WI38 (cell line): ENCODE results near the gene WFDC5.
"Not testable (repeated sequence)": the region's sequence is repeated elsewhere in the genome, so short reads cannot be mapped to it uniquely, and the experiment has no call there.

Experiments used
- H3K4me3 ChIP-seq: 2 replicates; pipeline ENCODE4 v1.5.1; 2011; ENCODE audit warnings: low read depth, mild to moderate bottlenecking, control low read depth, low read length
- TF ChIP-seq, protein P1 (sequence below): IDR thresholded peaks from 2 replicates; pipeline ENCODE4 v1.5.1; 2012; ENCODE audit warnings: low read depth, mild to moderate bottlenecking, control low read depth, low read length

The WFDC5 gene

DNA sequence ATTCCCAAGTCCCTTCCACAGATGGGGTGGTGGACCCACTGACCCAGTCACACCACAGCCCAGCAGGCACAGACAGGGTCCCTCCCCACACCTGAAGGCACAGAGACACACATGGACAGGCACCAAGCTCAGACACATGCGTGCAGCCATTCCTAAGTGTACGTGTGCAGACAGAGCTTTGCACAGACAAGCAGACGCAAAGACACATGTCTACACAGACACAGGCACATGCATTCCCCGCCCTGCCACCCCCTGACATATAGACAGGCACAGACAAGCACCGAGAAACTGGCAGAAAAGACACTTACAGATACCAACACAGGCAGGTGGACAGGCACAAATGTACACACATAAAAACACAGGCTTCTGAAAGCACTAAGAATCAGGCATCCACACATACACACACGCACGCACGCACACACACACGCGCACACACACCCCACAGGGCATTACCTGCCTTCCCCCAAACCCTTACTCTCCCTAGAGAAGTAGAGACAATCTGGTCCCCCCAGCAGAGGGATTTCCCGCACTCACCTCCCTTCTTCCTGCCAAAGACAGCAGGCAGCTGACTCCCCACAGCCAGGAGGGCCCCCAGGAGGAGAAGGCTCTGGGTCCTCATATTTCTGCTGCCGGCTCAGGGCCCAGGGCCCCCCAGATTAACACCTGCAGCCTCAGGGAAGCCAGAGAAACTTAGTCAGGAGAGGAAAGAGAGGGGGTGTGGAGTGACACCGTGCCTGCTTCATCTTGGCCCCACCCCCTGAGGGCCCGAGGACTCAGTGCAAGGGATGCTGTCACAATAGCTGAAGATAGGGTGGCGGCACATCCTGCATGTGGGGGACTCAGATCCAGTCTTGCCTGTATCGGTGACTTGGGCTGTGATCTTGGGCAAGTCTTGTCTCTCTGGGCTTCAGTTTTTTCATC is at the start of gene WFDC5:
TSS of gene WFDC5 (minus strand) at position 710 of the 921 bp plus-strand sequence. CDS start at position 619, 91 bp downstream.
- TF ChIP-seq, protein P1, sequence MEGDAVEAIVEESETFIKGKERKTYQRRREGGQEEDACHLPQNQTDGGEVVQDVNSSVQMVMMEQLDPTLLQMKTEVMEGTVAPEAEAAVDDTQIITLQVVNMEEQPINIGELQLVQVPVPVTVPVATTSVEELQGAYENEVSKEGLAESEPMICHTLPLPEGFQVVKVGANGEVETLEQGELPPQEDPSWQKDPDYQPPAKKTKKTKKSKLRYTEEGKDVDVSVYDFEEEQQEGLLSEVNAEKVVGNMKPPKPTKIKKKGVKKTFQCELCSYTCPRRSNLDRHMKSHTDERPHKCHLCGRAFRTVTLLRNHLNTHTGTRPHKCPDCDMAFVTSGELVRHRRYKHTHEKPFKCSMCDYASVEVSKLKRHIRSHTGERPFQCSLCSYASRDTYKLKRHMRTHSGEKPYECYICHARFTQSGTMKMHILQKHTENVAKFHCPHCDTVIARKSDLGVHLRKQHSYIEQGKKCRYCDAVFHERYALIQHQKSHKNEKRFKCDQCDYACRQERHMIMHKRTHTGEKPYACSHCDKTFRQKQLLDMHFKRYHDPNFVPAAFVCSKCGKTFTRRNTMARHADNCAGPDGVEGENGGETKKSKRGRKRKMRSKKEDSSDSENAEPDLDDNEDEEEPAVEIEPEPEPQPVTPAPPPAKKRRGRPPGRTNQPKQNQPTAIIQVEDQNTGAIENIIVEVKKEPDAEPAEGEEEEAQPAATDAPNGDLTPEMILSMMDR: no peak
- no peak within 1 kb of the TSS for H3K4me3 ChIP-seq

DNA sequence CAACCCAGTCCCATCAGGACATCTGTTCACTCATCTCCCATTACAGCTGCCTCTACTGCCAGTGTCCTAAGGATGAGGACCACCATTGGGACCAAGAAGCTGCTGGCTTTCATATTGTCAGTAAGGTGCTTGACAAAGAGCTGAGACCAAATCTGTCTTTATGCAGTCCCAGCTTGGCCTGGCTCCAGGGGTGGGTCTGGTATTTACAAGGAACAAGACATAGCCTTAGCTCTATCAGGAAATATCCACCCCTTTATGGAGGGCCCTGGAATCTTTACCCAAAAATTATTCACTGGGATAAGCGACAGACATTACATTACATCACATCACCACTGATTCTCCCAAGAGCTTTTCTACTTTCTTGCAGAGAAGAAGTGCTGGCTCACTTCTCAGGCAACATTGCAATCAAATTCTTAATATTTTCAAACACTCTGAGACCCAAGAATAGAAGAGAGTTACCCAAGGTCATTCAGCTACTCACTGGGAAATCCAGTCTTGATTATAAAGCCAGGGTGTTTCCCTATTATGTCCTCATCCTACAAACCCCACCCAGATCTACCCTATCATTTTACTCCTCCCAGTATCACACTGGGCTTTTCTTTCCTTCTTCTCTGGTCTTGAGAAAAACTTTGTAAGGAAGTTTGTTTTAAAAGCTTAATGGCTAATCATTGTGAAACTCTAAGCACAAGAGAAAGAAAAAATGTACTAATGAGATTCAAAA is 48.3 kb upstream of the WFDC5 start:
- H3K4me3 ChIP-seq: no peak overlapping the region
- TF ChIP-seq, protein P1: no peak

- H3K4me3 ChIP-seq: no peak overlapping the region
- TF ChIP-seq, protein P1: no peak
Measured at GRCh38 chr20:45157962-45158361, 43.0 kb upstream of the WFDC5 start.

GRCh38 chr20:45156713-45157112 is 41.7 kb upstream of the WFDC5 start:
- TF ChIP-seq, protein P1: no peak
- H3K4me3 ChIP-seq: no peak overlapping the region

GRCh38 chr20:45154794-45155193 is 39.8 kb upstream of the WFDC5 start:
- not testable (repeated sequence) for H3K4me3 ChIP-seq

DNA sequence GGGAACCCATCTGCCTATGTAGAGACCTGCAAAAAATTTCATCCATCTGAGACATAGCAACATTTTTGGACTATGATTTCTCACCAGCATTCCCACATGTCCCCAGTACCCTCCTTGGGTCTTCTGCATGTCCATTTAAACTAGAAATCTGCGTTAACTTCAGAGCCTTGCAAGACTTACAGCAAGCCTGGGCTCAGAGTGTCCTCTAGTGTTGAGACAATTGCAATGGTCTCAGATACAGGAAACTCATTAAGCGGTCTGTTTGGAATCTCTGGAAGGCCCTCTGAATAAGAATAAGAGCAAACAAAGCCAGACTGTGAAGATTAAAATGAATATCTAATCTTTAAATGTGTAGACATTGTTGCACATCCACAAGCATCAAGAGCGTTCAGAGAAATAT is 39.2 kb upstream of the WFDC5 start:
- no peak overlapping the region for H3K4me3 ChIP-seq
- TF ChIP-seq, protein P1: no peak

- no peak overlapping the region for H3K4me3 ChIP-seq
- TF ChIP-seq, protein P1: no peak
Measured at GRCh38 chr20:45153752-45154151, 38.8 kb upstream of the WFDC5 start.
